GM21576 (cell line): ENCODE data around the gene PTPRU.

Experiments used
- ATAC-seq: cut with Tn5 transposase; IDR thresholded peaks from one replicate; pipeline ENCODE4 v1.9.1; 2021; ENCODE audit warnings: mild to moderate bottlenecking, moderate library complexity; ENCODE audit not compliant: unreplicated experiment

Gene PTPRU

GRCh38 chr1:29330089-29330488, 93.8 kb downstream of the PTPRU start:
- no peak for ATAC-seq

GRCh38 chr1:29330856-29331255, 94.5 kb downstream of the PTPRU start:
- no peak for ATAC-seq

- ATAC-seq = no peak
Measured at GRCh38 chr1:29331309-29331708, 95.0 kb downstream of the PTPRU start.

GRCh38 chr1:29331729-29332128, 95.4 kb downstream of the PTPRU start:
- ATAC-seq = no peak

- ATAC-seq = no peak
Measured at GRCh38 chr1:29332204-29332603, 95.9 kb downstream of the PTPRU start.

- no peak for ATAC-seq
Measured at GRCh38 chr1:29333008-29333407, 96.7 kb downstream of the PTPRU start.

- no peak for ATAC-seq
Measured at GRCh38 chr1:29335573-29335972, 99.3 kb downstream of the PTPRU start.

GRCh38 chr1:29338908-29339575, 102.7 kb downstream of the PTPRU start:
- no peak for ATAC-seq

- no peak for ATAC-seq
Measured at GRCh38 chr1:29341936-29342335, 105.6 kb downstream of the PTPRU start.

- ATAC-seq = no peak
Measured at GRCh38 chr1:29342351-29342750, 106.0 kb downstream of the PTPRU start.

GRCh38 chr1:29342983-29343382, 106.7 kb downstream of the PTPRU start:
- no peak for ATAC-seq

- no peak for ATAC-seq
Measured at GRCh38 chr1:29343476-29343875, 107.2 kb downstream of the PTPRU start.

- no peak for ATAC-seq
Measured at GRCh38 chr1:29343908-29344307, 107.6 kb downstream of the PTPRU start.

GRCh38 chr1:29344336-29344735, 108.0 kb downstream of the PTPRU start:
- ATAC-seq = no peak

- ATAC-seq = no peak
Measured at GRCh38 chr1:29346576-29346975, 110.3 kb downstream of the PTPRU start.

GRCh38 chr1:29349871-29350491, 113.7 kb downstream of the PTPRU start:
- no peak for ATAC-seq

- ATAC-seq = no peak
Measured at GRCh38 chr1:29352719-29353420, 116.5 kb downstream of the PTPRU start.

GRCh38 chr1:29354511-29355098, 118.3 kb downstream of the PTPRU start:
- no peak for ATAC-seq

GRCh38 chr1:29355375-29355774, 119.1 kb downstream of the PTPRU start:
- no peak for ATAC-seq

GRCh38 chr1:29356663-29357062, 120.3 kb downstream of the PTPRU start:
- no peak for ATAC-seq

GRCh38 chr1:29357452-29357851, 121.1 kb downstream of the PTPRU start:
- no peak for ATAC-seq

- ATAC-seq = no peak
Measured at GRCh38 chr1:29358183-29358582, 121.9 kb downstream of the PTPRU start.
